Measurements from ENCODE around the gene NCSTN.

DNA sequence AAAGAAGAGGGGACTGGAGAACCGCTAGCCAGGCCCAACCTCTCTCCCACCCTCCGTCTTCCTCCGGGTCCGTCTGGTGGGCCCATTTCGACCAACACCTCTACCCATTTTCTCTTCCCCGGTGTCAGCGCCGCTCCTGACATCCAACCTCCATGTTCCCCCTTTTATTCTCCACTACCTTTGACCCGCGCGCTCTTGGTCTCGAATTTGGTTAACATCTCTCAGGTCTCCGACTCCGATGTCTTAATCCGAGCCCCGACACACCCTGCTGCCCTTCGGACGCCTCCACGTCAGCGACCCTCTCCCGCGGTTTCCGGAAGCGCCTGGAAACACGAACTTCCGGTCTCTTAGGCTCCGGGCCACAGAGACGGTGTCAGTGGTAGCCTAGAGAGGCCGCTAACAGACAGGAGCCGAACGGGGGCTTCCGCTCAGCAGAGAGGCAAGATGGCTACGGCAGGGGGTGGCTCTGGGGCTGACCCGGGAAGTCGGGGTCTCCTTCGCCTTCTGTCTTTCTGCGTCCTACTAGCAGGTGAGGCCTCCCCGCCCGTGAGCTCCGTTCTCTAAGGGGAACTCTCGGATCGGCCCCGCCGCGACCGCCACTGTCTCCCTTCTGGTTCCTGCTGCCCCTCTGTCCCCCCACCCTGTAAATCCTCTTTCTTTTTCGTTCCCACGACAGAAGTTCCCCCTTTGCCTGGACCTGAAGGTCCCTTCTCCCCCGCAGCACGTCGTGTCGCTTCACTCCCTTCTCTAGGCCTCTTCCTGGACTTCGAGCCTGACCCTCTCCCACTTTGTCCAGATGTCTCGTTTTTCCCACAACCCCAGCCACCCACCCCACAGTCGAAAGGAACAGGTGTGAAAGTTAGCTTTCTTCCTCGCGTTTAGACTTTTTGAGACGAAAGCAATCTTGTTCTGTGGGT lies at the start of gene NCSTN, which contains the start of gene COPA:
- TF ChIP-seq, protein P1, sequence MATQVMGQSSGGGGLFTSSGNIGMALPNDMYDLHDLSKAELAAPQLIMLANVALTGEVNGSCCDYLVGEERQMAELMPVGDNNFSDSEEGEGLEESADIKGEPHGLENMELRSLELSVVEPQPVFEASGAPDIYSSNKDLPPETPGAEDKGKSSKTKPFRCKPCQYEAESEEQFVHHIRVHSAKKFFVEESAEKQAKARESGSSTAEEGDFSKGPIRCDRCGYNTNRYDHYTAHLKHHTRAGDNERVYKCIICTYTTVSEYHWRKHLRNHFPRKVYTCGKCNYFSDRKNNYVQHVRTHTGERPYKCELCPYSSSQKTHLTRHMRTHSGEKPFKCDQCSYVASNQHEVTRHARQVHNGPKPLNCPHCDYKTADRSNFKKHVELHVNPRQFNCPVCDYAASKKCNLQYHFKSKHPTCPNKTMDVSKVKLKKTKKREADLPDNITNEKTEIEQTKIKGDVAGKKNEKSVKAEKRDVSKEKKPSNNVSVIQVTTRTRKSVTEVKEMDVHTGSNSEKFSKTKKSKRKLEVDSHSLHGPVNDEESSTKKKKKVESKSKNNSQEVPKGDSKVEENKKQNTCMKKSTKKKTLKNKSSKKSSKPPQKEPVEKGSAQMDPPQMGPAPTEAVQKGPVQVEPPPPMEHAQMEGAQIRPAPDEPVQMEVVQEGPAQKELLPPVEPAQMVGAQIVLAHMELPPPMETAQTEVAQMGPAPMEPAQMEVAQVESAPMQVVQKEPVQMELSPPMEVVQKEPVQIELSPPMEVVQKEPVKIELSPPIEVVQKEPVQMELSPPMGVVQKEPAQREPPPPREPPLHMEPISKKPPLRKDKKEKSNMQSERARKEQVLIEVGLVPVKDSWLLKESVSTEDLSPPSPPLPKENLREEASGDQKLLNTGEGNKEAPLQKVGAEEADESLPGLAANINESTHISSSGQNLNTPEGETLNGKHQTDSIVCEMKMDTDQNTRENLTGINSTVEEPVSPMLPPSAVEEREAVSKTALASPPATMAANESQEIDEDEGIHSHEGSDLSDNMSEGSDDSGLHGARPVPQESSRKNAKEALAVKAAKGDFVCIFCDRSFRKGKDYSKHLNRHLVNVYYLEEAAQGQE (IDR thresholded peaks at IDR 0.05; ENCODE audit: low read depth): no peak
- TF ChIP-seq, protein P2, sequence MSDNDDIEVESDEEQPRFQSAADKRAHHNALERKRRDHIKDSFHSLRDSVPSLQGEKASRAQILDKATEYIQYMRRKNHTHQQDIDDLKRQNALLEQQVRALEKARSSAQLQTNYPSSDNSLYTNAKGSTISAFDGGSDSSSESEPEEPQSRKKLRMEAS (IDR thresholded peaks at IDR 0.05): peak; percentile 70
- TF ChIP-seq YY1 (IDR thresholded peaks at IDR 0.05; ENCODE audit: low read depth) (peak; percentile 95), TEAD4 (IDR thresholded peaks at IDR 0.05) (no peak), EP300 (IDR thresholded peaks at IDR 0.05; ENCODE audit: borderline replicate concordance) (no peak), CREB1 (IDR thresholded peaks at IDR 0.05; ENCODE audit: low read depth) (peak; percentile 67), ZBTB7A (IDR thresholded peaks at IDR 0.05; ENCODE audit: low read depth) (peak; percentile 95)
